HepG2 (cell line): ENCODE results near the gene AADACL4. TPM values are rescaled to one million over a fixed set of nuclear protein-coding genes. Genes with fewer than 3 reads are reported as not detected.

Source experiments
- CBX2 ChIP-seq, 2 experiments: fragments of 200-600 bp in 1 of 2; sonication (generic); formaldehyde crosslinking in 1 of 2; IDR thresholded peaks; 2 replicates each; pipeline versions ENCODE4 v1.7.0 to v1.8.1; 2018 to 2022; ENCODE audit warnings: low read depth in 2 of 2, low read length in 1 of 2, mild to moderate bottlenecking in 1 of 2, missing genetic modification reagents in 1 of 2
- HNF4G ChIP-seq, 2 experiments: sonication (generic) in 1 of 2; formaldehyde crosslinking in 1 of 2; IDR thresholded peaks; 2 replicates each; pipeline versions ENCODE4 v1.4.0 to v1.6.1; 2011 to 2020; ENCODE audit warnings: borderline replicate concordance in 2 of 2, low read depth in 2 of 2, mild to moderate bottlenecking in 2 of 2, low read length in 1 of 2, missing genetic modification reagents in 1 of 2, moderate library complexity in 1 of 2
- KDM5B ChIP-seq: sonication (generic); formaldehyde crosslinking; IDR thresholded peaks from 2 replicates; pipeline ENCODE4 v1.4.0; 2020; ENCODE audit warnings: missing genetic modification reagents, mild to moderate bottlenecking, borderline replicate concordance
- NCOA5 ChIP-seq: sonication (generic); formaldehyde crosslinking; IDR thresholded peaks from 2 replicates; pipeline ENCODE4 v1.4.0; 2020; ENCODE audit warnings: missing genetic modification reagents
- PHF20 ChIP-seq: sonication (generic); formaldehyde crosslinking; IDR thresholded peaks from 2 replicates; pipeline ENCODE4 v1.5.0; 2020; ENCODE audit warnings: mild to moderate bottlenecking, missing genetic modification reagents
- SSRP1 ChIP-seq: IDR thresholded peaks from 2 replicates; pipeline ENCODE4 v1.6.1; 2016; ENCODE audit warnings: control low read depth
- TRIM24 ChIP-seq: sonication (generic); formaldehyde crosslinking; IDR thresholded peaks from 2 replicates; pipeline ENCODE4 v1.8.0; 2022; ENCODE audit warnings: mild to moderate bottlenecking, missing genetic modification reagents
- USF2 ChIP-seq, 2 experiments: sonication (generic) in 1 of 2; formaldehyde crosslinking in 1 of 2; IDR thresholded peaks; 2 replicates each; pipeline versions ENCODE4 v1.5.1 to v1.6.1; 2011 to 2020; ENCODE audit warnings: borderline replicate concordance in 1 of 2, low read depth in 1 of 2, low read length in 1 of 2, mild to moderate bottlenecking in 1 of 2, missing genetic modification reagents in 1 of 2, moderate library complexity in 1 of 2
- ZNF101 ChIP-seq: sonication (generic); formaldehyde crosslinking; IDR thresholded peaks from 2 replicates; pipeline ENCODE4 v1.4.0; 2020; ENCODE audit warnings: mild to moderate bottlenecking, low read depth, missing genetic modification reagents, borderline replicate concordance
- ZNF207 ChIP-seq: fragments of 450-650 bp; IDR thresholded peaks from 2 replicates; pipeline ENCODE4 v1.6.1; 2016; ENCODE audit warnings: antibody characterized with exemption, borderline replicate concordance
- ZNF276 ChIP-seq: sonication (generic); formaldehyde crosslinking; IDR thresholded peaks from 2 replicates; pipeline ENCODE4 v1.4.0; 2020; ENCODE audit warnings: mild to moderate bottlenecking, low read depth, missing genetic modification reagents
- ZNF333 ChIP-seq: sonication (generic); formaldehyde crosslinking; IDR thresholded peaks from 2 replicates; pipeline ENCODE4 v1.4.0; 2020; ENCODE audit warnings: mild to moderate bottlenecking, missing genetic modification reagents, borderline replicate concordance
- ZNF33A ChIP-seq: sonication (generic); formaldehyde crosslinking; IDR thresholded peaks from 2 replicates; pipeline ENCODE4 v1.5.1; 2020; ENCODE audit warnings: missing genetic modification reagents, mild to moderate bottlenecking, moderate library complexity, borderline replicate concordance
- ZNF598 ChIP-seq: sonication (generic); formaldehyde crosslinking; IDR thresholded peaks from 2 replicates; pipeline ENCODE4 v1.5.1; 2020; ENCODE audit warnings: mild to moderate bottlenecking, missing genetic modification reagents, borderline replicate concordance
- ZNF883 ChIP-seq: sonication (generic); formaldehyde crosslinking; IDR thresholded peaks from 2 replicates; pipeline ENCODE4 v1.5.1; 2020; ENCODE audit warnings: mild to moderate bottlenecking, missing genetic modification reagents; ENCODE audit errors: not compliant biosample characterization
- ZSCAN9 ChIP-seq: IDR thresholded peaks from 2 replicates; pipeline ENCODE4 v1.6.1; 2016; ENCODE audit warnings: borderline replicate concordance
- ZXDC ChIP-seq: sonication (generic); formaldehyde crosslinking; IDR thresholded peaks from 2 replicates; pipeline ENCODE4 v1.5.0; 2020; ENCODE audit warnings: mild to moderate bottlenecking, missing genetic modification reagents
- polyA plus RNA-seq, 8 experiments: library from polyadenylated mRNA; depleted of rRNA in 3 of 8; stranded (reverse) in 7 of 8; unstranded in 1 of 8; fragments of >200 nt; fragmentation: Illumina TruSeq in 4 of 8; extraction: Trizol in 4 of 8; gene quantifications; 2 replicates each; pipeline versions ENCODE4 v1.2.1 to v1.2.3, GENCODE V29; 2011 to 2016; ENCODE audit warnings: low read depth in 4 of 8, missing spikeins in 1 of 8, mixed read lengths in 1 of 8; ENCODE audit not compliant: insufficient read depth in 1 of 8
- total RNA-seq, 5 experiments: library from RNA; depleted of rRNA; stranded (reverse); fragments of >200 nt; fragmentation: Illumina TruSeq; extraction: Trizol; gene quantifications; 2 replicates each; pipeline ENCODE4 v1.2.3, GENCODE V29; 2016; ENCODE audit warnings: low read depth in 1 of 5
- TF ChIP-seq, protein P1 (sequence below): sonication (generic); formaldehyde crosslinking; conservative IDR thresholded peaks from 2 replicates; pipeline ENCODE4 v1.8.0; 2022; ENCODE audit warnings: low read depth, missing genetic modification reagents

The AADACL4 gene
- total and polyA plus RNA-seq, 2 of the 13 experiments (the other 11 are each of a cell fraction or from before 2014, with no cell fraction given), result not detected

- no peak for TF ChIP-seq USF2 (IDR thresholded peaks at IDR 0.05; ENCODE audit: low read depth, low read length)
- no peak for TF ChIP-seq USF2 (CRISPR knock-in tag; IDR thresholded peaks at IDR 0.05; ENCODE audit: borderline replicate concordance)
- no peak for TF ChIP-seq KDM5B (CRISPR knock-in tag)
- no peak for TF ChIP-seq ZNF101 (CRISPR knock-in tag)
- TF ChIP-seq NCOA5, result no peak
- TF ChIP-seq ZNF883 (CRISPR knock-in tag), result peak; percentile 80
- TF ChIP-seq ZXDC (CRISPR knock-in tag), result no peak
- peak; percentile 98 for TF ChIP-seq HNF4G (IDR thresholded peaks at IDR 0.05; ENCODE audit: borderline replicate concordance, low read depth, low read length)
- TF ChIP-seq HNF4G (CRISPR knock-in tag; IDR thresholded peaks at IDR 0.05; ENCODE audit: borderline replicate concordance, low read depth), result peak; percentile 93
- no peak; the same call in 1 of the 2 replicates for TF ChIP-seq ZNF598
- peak; percentile 51; the same call in 1 of the 2 replicates for TF ChIP-seq ZNF33A (CRISPR knock-in tag)
- TF ChIP-seq ZNF276, result no peak
- TF ChIP-seq PHF20 (CRISPR knock-in tag), result no peak; the same call in 1 of the 2 replicates
- no peak for TF ChIP-seq ZSCAN9
- no peak for TF ChIP-seq CBX2 (IDR thresholded peaks at IDR 0.05; ENCODE audit: low read depth, low read length)
- TF ChIP-seq CBX2 (CRISPR knock-in tag; IDR thresholded peaks at IDR 0.05; ENCODE audit: low read depth), result no peak
- peak; percentile 18; the same call in 1 of the 2 replicates for TF ChIP-seq SSRP1 (CRISPR knock-in tag)
- peak; percentile 72 for TF ChIP-seq ZNF333 (CRISPR knock-in tag)
- TF ChIP-seq, protein P1, sequence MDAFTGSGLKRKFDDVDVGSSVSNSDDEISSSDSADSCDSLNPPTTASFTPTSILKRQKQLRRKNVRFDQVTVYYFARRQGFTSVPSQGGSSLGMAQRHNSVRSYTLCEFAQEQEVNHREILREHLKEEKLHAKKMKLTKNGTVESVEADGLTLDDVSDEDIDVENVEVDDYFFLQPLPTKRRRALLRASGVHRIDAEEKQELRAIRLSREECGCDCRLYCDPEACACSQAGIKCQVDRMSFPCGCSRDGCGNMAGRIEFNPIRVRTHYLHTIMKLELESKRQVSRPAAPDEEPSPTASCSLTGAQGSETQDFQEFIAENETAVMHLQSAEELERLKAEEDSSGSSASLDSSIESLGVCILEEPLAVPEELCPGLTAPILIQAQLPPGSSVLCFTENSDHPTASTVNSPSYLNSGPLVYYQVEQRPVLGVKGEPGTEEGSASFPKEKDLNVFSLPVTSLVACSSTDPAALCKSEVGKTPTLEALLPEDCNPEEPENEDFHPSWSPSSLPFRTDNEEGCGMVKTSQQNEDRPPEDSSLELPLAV (CRISPR knock-in tag), result no peak
- no peak for TF ChIP-seq TRIM24
- no peak for TF ChIP-seq ZNF207
Measured at GRCh38 chr1:12615865-12616708, 27.8 kb upstream of the AADACL4 start (continued).
